Right atrium auricular region (tissue), 2 donors: Measurements from ENCODE around the gene FAM222B. TPM values are rescaled to one million over a fixed set of nuclear protein-coding genes. Genes with fewer than 3 reads are reported as not detected.

ENCODE experiments used
- DNase-seq: peaks from one replicate; pipeline ENCODE4 v3.0.0-alpha.2; 2019; ENCODE audit warnings: low spot score
- H3K27ac ChIP-seq, 2 donors: fragments of 200-600 bp; sonication (generic); 1 replicate in 1 of 2; 2 replicates in 1 of 2; pipeline ENCODE4 v1.5.1; 2016 to 2019
- H3K27me3 ChIP-seq, 2 donors: fragments of 200-600 bp; sonication (generic); one replicate each; pipeline versions ENCODE4 v1.5.1 to v1.6.0; 2017 to 2019
- H3K36me3 ChIP-seq: fragments of 200-600 bp; sonication (generic); one replicate; pipeline ENCODE4 v1.5.1; 2016
- H3K4me1 ChIP-seq, 2 donors: fragments of 200-600 bp; sonication (generic); one replicate each; pipeline versions ENCODE4 v1.5.1 to v1.6.0; 2017 to 2019
- H3K4me3 ChIP-seq, 2 donors: fragments of 200-600 bp; sonication (generic); 1 replicate in 1 of 2; 2 replicates in 1 of 2; pipeline ENCODE4 v1.5.1; 2017 to 2019; ENCODE audit warnings: mild to moderate bottlenecking in 1 of 2, moderate library complexity in 1 of 2
- H3K9me3 ChIP-seq, 2 donors: fragments of 200-600 bp; sonication (generic); one replicate each; pipeline ENCODE4 v1.5.1; 2019
- CTCF ChIP-seq, 2 donors: fragments of 200-600 bp; sonication (generic); IDR thresholded peaks; one replicate each; pipeline ENCODE4 v1.5.1; 2019; ENCODE audit warnings: antibody characterized with exemption in 2 of 2
- total RNA-seq, 2 donors: library from RNA; depleted of rRNA; stranded (reverse); fragments of >200 nt; gene quantifications; one replicate each; pipeline ENCODE4 v1.1.0, GENCODE V29; 2016

The FAM222B gene
- total RNA-seq, 2 donors from 2014 or later: 26.5 to 30.0 TPM

GRCh38 chr17:28743243-28744103, 99.1 kb downstream of the FAM222B start, which contains the start of gene TRAF4:
Gene TRAF4 (plus strand): TSS chr17:28744011. CDS start chr17:28744113, 102 bp downstream.
- H3K4me1 ChIP-seq: peaks cover 0 to 44% of the 10 kb centered on the region in 2 donors

GRCh38 chr17:28741358-28742349, 100.9 kb downstream of the FAM222B start:
- Histone ChIP-seq H3K9me3 (no peaks in the 10 kb centered on the region), H3K4me3 (no peak overlapping the region), H3K36me3 (no peaks in the 10 kb centered on the region), H3K27me3 (no peaks in the 10 kb centered on the region), H3K4me1 (peaks cover 0 to 37% of the 10 kb centered on the region in 2 donors), H3K27ac (no peak overlapping the region)
- TF ChIP-seq CTCF (IDR thresholded peaks at IDR 0.05): no peak
- DNase-seq: no peak

More at GRCh38 chr17:28743243-28744103, 99.1 kb downstream of the FAM222B start, which contains the start of gene TRAF4:
- TF ChIP-seq CTCF (IDR thresholded peaks at IDR 0.05): no peak
- no peak for DNase-seq
- no peaks in the 10 kb centered on the region for H3K27me3 ChIP-seq
- peaks cover 7% of the 10 kb centered on the region for H3K36me3 ChIP-seq
- peak within 1 kb of the TSS; percentile 77 to 83 for H3K4me3 ChIP-seq
- no peaks in the 10 kb centered on the region for H3K9me3 ChIP-seq
- peak within 1 kb of the TSS; percentile 88 to 92 for H3K27ac ChIP-seq

DNA sequence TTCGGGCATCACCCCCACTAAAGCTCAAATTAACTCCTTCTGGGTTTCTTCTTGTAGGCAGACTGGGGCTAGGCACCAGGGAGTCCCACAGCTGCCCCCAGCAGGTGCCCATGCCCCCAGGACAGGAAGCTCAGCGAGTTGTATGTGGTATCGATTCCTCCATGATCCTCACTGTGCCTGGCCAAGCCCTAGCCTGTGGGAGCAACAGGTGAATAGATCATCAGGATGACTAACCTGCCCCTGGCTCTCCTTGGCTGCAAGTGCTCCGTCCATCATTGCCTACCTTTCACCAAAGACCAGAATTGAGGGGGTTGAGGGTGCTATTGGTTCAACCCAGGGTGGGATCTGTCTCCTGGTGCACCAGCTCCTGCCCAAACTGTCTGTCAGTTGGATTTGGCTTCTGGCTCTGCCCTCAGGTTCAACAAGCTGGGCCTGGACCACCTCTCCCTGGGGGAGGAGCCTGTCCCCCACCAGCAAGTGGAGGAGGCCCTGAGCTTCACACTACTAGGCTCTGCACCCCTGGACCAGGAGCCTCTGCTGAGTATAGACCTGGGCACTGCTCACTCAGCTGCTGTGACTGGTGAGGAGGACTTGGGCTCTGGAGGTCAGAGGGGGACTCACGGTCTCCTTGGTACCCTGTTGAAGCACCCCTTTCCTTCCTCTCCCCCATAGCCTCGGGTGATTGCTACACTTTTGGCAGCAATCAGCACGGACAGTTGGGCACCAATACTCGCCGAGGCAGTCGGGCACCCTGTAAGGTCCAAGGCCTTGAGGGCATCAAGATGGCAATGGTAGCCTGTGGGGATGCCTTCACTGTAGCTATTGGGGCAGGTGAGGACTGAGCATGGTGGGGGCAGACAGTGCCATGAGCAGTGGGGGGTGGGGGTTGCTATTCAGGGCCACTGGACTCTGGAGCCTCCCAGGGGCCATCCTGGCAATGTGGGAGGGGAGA, 101.9 kb downstream of the FAM222B start:
- Histone ChIP-seq H3K4me3 (no peak overlapping the region), H3K36me3 (no peaks in the 10 kb centered on the region), H3K27me3 (no peaks in the 10 kb centered on the region), H3K4me1 (peaks cover 0 to 27% of the 10 kb centered on the region in 2 donors), H3K9me3 (no peaks in the 10 kb centered on the region), H3K27ac (no peak overlapping the region)
- no peak for DNase-seq
- TF ChIP-seq CTCF (IDR thresholded peaks at IDR 0.05): no peak

- Histone ChIP-seq H3K4me1 (peaks cover 0 to 9% of the 10 kb centered on the region in 2 donors), H3K9me3 (no peaks in the 10 kb centered on the region), H3K27me3 (no peaks in the 10 kb centered on the region), H3K27ac (no peak overlapping the region), H3K4me3 (no peak overlapping the region), H3K36me3 (no peaks in the 10 kb centered on the region)
- DNase-seq: no peak
- TF ChIP-seq CTCF (IDR thresholded peaks at IDR 0.05): no peak
These were observed 103.8 kb downstream of the FAM222B start for GRCh38 chr17:28738680-28739384.
